Neural cell (in vitro differentiated cells): ENCODE data around the gene PIK3C2A. TPM values are rescaled to one million over a fixed set of nuclear protein-coding genes. Genes with fewer than 3 reads are reported as not detected.
A peak's percentile ranks its signal among the peaks of the same experiment; 100 is the strongest.

Experiments used
- H2AFZ ChIP-seq: fragments of 200-600, 300-800 bp; sonication (generic), shearing (Covaris generic); 2 replicates; pipeline ENCODE4 v1.6.0; 2014; ENCODE audit warnings: low read depth, mild to moderate bottlenecking, antibody characterized with exemption, low read length, moderate library complexity
- H3F3A ChIP-seq: fragments of 200-600 bp; shearing (Covaris generic); 2 replicates; pipeline ENCODE4 v1.6.1; 2016; ENCODE audit warnings: mild to moderate bottlenecking, moderate library complexity, mixed read lengths, antibody characterized with exemption, low read length; ENCODE audit not compliant: insufficient read depth, poor library complexity, severe bottlenecking
- H3K27ac ChIP-seq: fragments of 200-600, 300-800 bp; sonication (generic), shearing (Covaris generic); 2 replicates; pipeline ENCODE4 v1.5.1; 2014; ENCODE audit warnings: mild to moderate bottlenecking, low read length, moderate library complexity
- H3K27me3 ChIP-seq: fragments of 300-800, 200-600 bp; sonication (generic), shearing (Covaris generic); 2 replicates; pipeline ENCODE4 v1.6.0; 2014; ENCODE audit warnings: mild to moderate bottlenecking, low read depth, low read length, moderate library complexity; ENCODE audit not compliant: insufficient read depth
- H3K36me3 ChIP-seq: fragments of 300-800, 200-600 bp; sonication (generic), shearing (Covaris generic); 2 replicates; pipeline ENCODE4 v1.5.1; 2014; ENCODE audit warnings: mild to moderate bottlenecking, antibody characterized with exemption, low read length, moderate library complexity; ENCODE audit not compliant: insufficient read depth
- H3K4me2 ChIP-seq: fragments of 300-800, 200-600 bp; sonication (generic), shearing (Covaris generic); 2 replicates; pipeline ENCODE4 v1.6.0; 2014; ENCODE audit warnings: mild to moderate bottlenecking, low read length
- H3K4me3 ChIP-seq: fragments of 300-800, 200-600 bp; sonication (generic), shearing (Covaris generic); 2 replicates; pipeline ENCODE4 v1.5.1; 2014; ENCODE audit warnings: mild to moderate bottlenecking, low read length, moderate library complexity
- H3K79me2 ChIP-seq: fragments of 200-600 bp; shearing (Covaris generic); replicated peaks from 2 replicates; pipeline ENCODE4 v1.6.0; 2014; ENCODE audit warnings: mild to moderate bottlenecking, low read length, moderate library complexity; ENCODE audit not compliant: insufficient read depth
- H3K9ac ChIP-seq: fragments of 300-800, 200-600 bp; sonication (generic), shearing (Covaris generic); 2 replicates; pipeline ENCODE4 v1.6.1; 2016; ENCODE audit warnings: mild to moderate bottlenecking, low read length, mixed read lengths
- H3K9me2 ChIP-seq: fragments of 200-600 bp; shearing (Covaris generic); 2 replicates; pipeline ENCODE4 v1.6.1; 2016; ENCODE audit warnings: mild to moderate bottlenecking, low read length, mixed read lengths; ENCODE audit not compliant: insufficient read depth
- H3K9me3 ChIP-seq: fragments of 200-600, 300-800 bp; sonication (generic), shearing (Covaris generic); 2 replicates; pipeline ENCODE4 v1.6.1; 2016; ENCODE audit warnings: mild to moderate bottlenecking, mixed run types, low read length, moderate library complexity, mixed read lengths
- H4K20me1 ChIP-seq: fragments of 200-600 bp; shearing (Covaris generic); 2 replicates; pipeline ENCODE4 v1.6.1; 2016; ENCODE audit warnings: mild to moderate bottlenecking, mixed run types; ENCODE audit not compliant: insufficient read depth
- EP300 ChIP-seq: fragments of 450-650 bp; conservative IDR thresholded peaks from 2 replicates; pipeline ENCODE4 v1.6.1; 2014; ENCODE audit warnings: antibody characterized with exemption, mild to moderate bottlenecking, moderate library complexity; ENCODE audit not compliant: poor library complexity, severe bottlenecking
- EZH2 ChIP-seq: fragments of 200-600, 300-800 bp; shearing (Covaris generic), sonication (generic); IDR thresholded peaks from 2 replicates; pipeline ENCODE4 v1.6.1; 2014; ENCODE audit warnings: antibody characterized with exemption, low read length, borderline replicate concordance, mild to moderate bottlenecking; ENCODE audit not compliant: insufficient read depth, poor library complexity, severe bottlenecking
- MXI1 ChIP-seq: fragments of 450-650 bp; conservative IDR thresholded peaks from 2 replicates; pipeline ENCODE4 v1.6.1; 2014; ENCODE audit warnings: antibody characterized with exemption, mild to moderate bottlenecking; ENCODE audit not compliant: poor library complexity, severe bottlenecking
- POLR2AphosphoS5 ChIP-seq: IDR thresholded peaks from 2 replicates; pipeline ENCODE4 v1.6.1; 2012
- RAD21 ChIP-seq: fragments of 450-650 bp; conservative IDR thresholded peaks from 2 replicates; pipeline ENCODE4 v1.6.1; 2014; ENCODE audit warnings: antibody characterized with exemption, mild to moderate bottlenecking, moderate library complexity
- REST ChIP-seq: IDR thresholded peaks from 2 replicates; pipeline ENCODE4 v1.6.1; 2012; ENCODE audit warnings: borderline replicate concordance
- SMC3 ChIP-seq: fragments of 450-650 bp; conservative IDR thresholded peaks from 2 replicates; pipeline ENCODE4 v1.6.1; 2014; ENCODE audit warnings: antibody characterized with exemption, mild to moderate bottlenecking, moderate library complexity; ENCODE audit not compliant: poor library complexity
- TAF1 ChIP-seq: IDR thresholded peaks from 2 replicates; pipeline ENCODE4 v1.6.1; 2012; ENCODE audit warnings: low read depth
- polyA minus RNA-seq: library from RNA; depleted of rRNA, polyadenylated mRNA; stranded (reverse); fragments of >200 nt; gene quantifications from 2 replicates; pipeline ENCODE4 v1.2.3, GENCODE V29; 2014
- polyA plus RNA-seq: library from polyadenylated mRNA; depleted of rRNA; stranded (reverse); fragments of >200 nt; gene quantifications from 2 replicates; pipeline ENCODE4 v1.2.3, GENCODE V29; 2014
- TF ChIP-seq, protein P1 (sequence below): fragments of 450-650 bp; IDR thresholded peaks from 2 replicates; pipeline ENCODE4 v1.5.1; 2014; ENCODE audit warnings: antibody characterized with exemption, mild to moderate bottlenecking, moderate library complexity; ENCODE audit not compliant: poor library complexity, severe bottlenecking

Gene PIK3C2A, protein sequence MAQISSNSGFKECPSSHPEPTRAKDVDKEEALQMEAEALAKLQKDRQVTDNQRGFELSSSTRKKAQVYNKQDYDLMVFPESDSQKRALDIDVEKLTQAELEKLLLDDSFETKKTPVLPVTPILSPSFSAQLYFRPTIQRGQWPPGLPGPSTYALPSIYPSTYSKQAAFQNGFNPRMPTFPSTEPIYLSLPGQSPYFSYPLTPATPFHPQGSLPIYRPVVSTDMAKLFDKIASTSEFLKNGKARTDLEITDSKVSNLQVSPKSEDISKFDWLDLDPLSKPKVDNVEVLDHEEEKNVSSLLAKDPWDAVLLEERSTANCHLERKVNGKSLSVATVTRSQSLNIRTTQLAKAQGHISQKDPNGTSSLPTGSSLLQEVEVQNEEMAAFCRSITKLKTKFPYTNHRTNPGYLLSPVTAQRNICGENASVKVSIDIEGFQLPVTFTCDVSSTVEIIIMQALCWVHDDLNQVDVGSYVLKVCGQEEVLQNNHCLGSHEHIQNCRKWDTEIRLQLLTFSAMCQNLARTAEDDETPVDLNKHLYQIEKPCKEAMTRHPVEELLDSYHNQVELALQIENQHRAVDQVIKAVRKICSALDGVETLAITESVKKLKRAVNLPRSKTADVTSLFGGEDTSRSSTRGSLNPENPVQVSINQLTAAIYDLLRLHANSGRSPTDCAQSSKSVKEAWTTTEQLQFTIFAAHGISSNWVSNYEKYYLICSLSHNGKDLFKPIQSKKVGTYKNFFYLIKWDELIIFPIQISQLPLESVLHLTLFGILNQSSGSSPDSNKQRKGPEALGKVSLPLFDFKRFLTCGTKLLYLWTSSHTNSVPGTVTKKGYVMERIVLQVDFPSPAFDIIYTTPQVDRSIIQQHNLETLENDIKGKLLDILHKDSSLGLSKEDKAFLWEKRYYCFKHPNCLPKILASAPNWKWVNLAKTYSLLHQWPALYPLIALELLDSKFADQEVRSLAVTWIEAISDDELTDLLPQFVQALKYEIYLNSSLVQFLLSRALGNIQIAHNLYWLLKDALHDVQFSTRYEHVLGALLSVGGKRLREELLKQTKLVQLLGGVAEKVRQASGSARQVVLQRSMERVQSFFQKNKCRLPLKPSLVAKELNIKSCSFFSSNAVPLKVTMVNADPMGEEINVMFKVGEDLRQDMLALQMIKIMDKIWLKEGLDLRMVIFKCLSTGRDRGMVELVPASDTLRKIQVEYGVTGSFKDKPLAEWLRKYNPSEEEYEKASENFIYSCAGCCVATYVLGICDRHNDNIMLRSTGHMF (N-terminal part only)
- polyA plus RNA-seq, result 24.9 and 27.2 TPM in 2 replicates
- 63.5 and 84.3 TPM in 2 replicates for polyA minus RNA-seq

DNA sequence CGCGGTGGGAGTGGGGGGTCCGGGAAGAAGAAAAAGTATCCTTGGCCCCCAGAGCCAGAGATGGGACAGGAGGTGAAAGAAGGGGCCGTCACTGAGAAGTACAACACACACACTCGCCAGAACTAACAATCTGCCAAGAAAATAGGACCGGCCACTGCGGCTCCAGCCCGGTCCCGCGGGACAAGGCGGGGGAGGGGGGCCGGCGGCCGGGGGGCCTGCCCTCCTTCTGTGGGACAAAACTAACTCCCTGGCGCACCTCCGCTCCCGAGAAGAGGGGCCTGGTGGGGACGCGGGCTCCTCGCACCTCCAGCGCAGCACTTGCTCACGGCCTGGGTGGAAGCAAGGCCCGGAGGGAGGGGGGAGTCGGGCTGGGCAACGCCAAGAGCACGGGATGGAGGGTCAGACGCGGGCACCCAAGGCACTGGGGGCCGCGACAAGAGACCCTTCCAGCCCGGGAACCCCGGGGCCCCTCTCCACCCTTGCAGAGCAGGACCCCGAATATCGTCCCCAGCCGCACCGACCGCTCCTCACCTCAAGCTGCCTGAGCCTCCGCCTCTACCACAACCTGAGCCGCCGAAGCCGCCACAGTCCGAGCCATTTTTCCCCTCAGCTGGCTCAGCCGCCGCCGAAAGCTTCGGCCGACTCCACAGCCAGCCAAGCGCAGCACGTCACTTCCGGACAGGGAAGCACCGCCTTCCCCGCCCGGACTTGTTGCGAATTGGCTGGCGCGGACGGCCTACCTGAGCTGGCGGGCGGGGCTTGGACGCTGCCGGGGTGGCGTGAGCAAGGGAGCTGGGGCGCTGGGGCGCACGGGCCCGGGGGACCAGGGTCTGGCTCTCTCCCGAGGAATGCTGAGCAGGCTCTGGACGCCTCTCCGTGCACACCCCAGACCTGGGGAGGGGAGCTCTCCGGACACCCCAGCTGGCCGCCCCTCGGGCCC is at the start of gene PIK3C2A:
TSS of gene PIK3C2A (minus strand) at position 670 of the 940 bp plus-strand sequence. CDS start 38,245 bp downstream, outside the sequence.
- Histone ChIP-seq H3K9me2 (no peaks in the 10 kb centered on the region), H4K20me1 (no peaks in the 10 kb centered on the region), H3F3A (no peaks in the 10 kb centered on the region), H3K4me2 (peak within 1 kb of the TSS; percentile 95), H3K27ac (peak within 1 kb of the TSS; percentile 96), H2AFZ (peak within 1 kb of the TSS; percentile 95), H3K4me3 (peak within 1 kb of the TSS; percentile 95), H3K9ac (peak within 1 kb of the TSS; percentile 97), H3K9me3 (no peaks in the 10 kb centered on the region), H3K79me2 (peaks cover 44% of the 10 kb centered on the region), H3K36me3 (no peaks in the 10 kb centered on the region), H3K27me3 (no peaks in the 10 kb centered on the region)
- no peak for TF ChIP-seq RAD21
- no peak for TF ChIP-seq SMC3
- TF ChIP-seq EZH2, result no peak
- peak; percentile 53 for TF ChIP-seq EP300
- peak; percentile 71 for TF ChIP-seq REST
- peak; percentile 98 for TF ChIP-seq POLR2AphosphoS5
- peak; percentile 80 for TF ChIP-seq TAF1
- TF ChIP-seq, protein P1, sequence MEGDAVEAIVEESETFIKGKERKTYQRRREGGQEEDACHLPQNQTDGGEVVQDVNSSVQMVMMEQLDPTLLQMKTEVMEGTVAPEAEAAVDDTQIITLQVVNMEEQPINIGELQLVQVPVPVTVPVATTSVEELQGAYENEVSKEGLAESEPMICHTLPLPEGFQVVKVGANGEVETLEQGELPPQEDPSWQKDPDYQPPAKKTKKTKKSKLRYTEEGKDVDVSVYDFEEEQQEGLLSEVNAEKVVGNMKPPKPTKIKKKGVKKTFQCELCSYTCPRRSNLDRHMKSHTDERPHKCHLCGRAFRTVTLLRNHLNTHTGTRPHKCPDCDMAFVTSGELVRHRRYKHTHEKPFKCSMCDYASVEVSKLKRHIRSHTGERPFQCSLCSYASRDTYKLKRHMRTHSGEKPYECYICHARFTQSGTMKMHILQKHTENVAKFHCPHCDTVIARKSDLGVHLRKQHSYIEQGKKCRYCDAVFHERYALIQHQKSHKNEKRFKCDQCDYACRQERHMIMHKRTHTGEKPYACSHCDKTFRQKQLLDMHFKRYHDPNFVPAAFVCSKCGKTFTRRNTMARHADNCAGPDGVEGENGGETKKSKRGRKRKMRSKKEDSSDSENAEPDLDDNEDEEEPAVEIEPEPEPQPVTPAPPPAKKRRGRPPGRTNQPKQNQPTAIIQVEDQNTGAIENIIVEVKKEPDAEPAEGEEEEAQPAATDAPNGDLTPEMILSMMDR, result no peak
- peak; percentile 3 for TF ChIP-seq MXI1
